A673 (cell line): ENCODE measurements around the gene IP6K2. TPM values are rescaled to one million over a fixed set of nuclear protein-coding genes. Genes with fewer than 3 reads are reported as not detected.
A peak's percentile ranks its signal among the peaks of the same experiment; 100 is the strongest.
"Not testable (repeated sequence)": the region's sequence is repeated elsewhere in the genome, so short reads cannot be mapped to it uniquely, and the experiment has no call there.

Source experiments
- BruUV-seq: library from RNA; stranded (reverse); fragments of 400-500 nt; replicated peaks from 2 replicates; lab custom pipeline; 2021; lab: Mats Ljungman, UMichigan
- CTCF ChIA-PET: fragments of 300-600 bp; sonication (Branson Sonifier 250); formaldehyde crosslinking; loops from one replicate; lab custom pipeline; 2022; ENCODE audit warnings: antibody characterized with exemption; lab: Charles Lee
- POLR2A ChIA-PET: fragments of 300-600 bp; sonication (Branson Sonifier 250); formaldehyde crosslinking; loops from one replicate; lab custom pipeline; 2022; ENCODE audit warnings: antibody characterized with exemption; ENCODE audit not compliant: low non-redundant PET; lab: Charles Lee
- DNase-seq: peaks from one replicate; pipeline ENCODE4 v3.0.0-alpha.2; 2015; ENCODE audit warnings: low spot score
- H3K27ac ChIP-seq: fragments of 200-600 bp; sonication (generic); 2 replicates; pipeline ENCODE4 v1.5.1; 2016; ENCODE audit warnings: mixed run types, low read depth, mild to moderate bottlenecking, mixed read lengths, antibody characterized with exemption, low read length; ENCODE audit not compliant: poor library complexity, severe bottlenecking
- H3K27me3 ChIP-seq: fragments of 200-600 bp; sonication (generic); replicated peaks from 2 replicates; pipeline ENCODE4 v1.6.1; 2017; ENCODE audit warnings: mixed run types, low read depth, mild to moderate bottlenecking, mixed read lengths, antibody characterized with exemption, low read length; ENCODE audit not compliant: insufficient read depth, poor library complexity
- H3K36me3 ChIP-seq: fragments of 200-600 bp; sonication (generic); 2 replicates; pipeline ENCODE4 v1.6.1; 2016; ENCODE audit warnings: mixed run types, mild to moderate bottlenecking, mixed read lengths, antibody characterized with exemption, low read length; ENCODE audit not compliant: insufficient read depth, poor library complexity, severe bottlenecking
- H3K4me1 ChIP-seq: fragments of 200-600 bp; sonication (generic); 2 replicates; pipeline ENCODE4 v1.6.1; 2017; ENCODE audit warnings: mixed run types, mild to moderate bottlenecking, mixed read lengths, antibody characterized with exemption, low read length; ENCODE audit not compliant: insufficient read depth, poor library complexity, severe bottlenecking
- H3K4me3 ChIP-seq: fragments of 200-600 bp; sonication (generic); 2 replicates; pipeline ENCODE4 v1.5.1; 2016; ENCODE audit warnings: low read depth, mixed run types, mild to moderate bottlenecking, mixed read lengths, low read length; ENCODE audit not compliant: poor library complexity, severe bottlenecking
- H3K9me3 ChIP-seq: fragments of 200-600 bp; sonication (generic); 2 replicates; pipeline ENCODE4 v1.6.1; 2016; ENCODE audit warnings: mixed run types, low read depth, mild to moderate bottlenecking, mixed read lengths, antibody characterized with exemption, low read length; ENCODE audit not compliant: poor library complexity, severe bottlenecking
- CTCF ChIP-seq: fragments of 300-800, 200-600 bp; sonication (generic); conservative IDR thresholded peaks from 2 replicates; pipeline ENCODE4 v1.5.1; 2017; ENCODE audit warnings: low read depth, mild to moderate bottlenecking, antibody characterized with exemption, low read length, moderate library complexity, mixed read lengths
- EZH2 ChIP-seq: fragments of 200-600 bp; sonication (generic); IDR thresholded peaks from 2 replicates; pipeline ENCODE4 v1.6.1; 2017; ENCODE audit warnings: borderline replicate concordance, low read depth, mild to moderate bottlenecking, mixed read lengths, antibody characterized with exemption, low read length; ENCODE audit not compliant: poor library complexity, severe bottlenecking
- intact Hi-C: fragments of 100-400 bp; cut with micrococcal nuclease; formaldehyde crosslinking; loops from one replicate; pipeline ENCODE4 v1.10.0; 2022; ENCODE audit not compliant: unreplicated experiment
- total RNA-seq: library from RNA; stranded (reverse); gene quantifications from 2 replicates; pipeline ENCODE4 v1.2.3, GENCODE V29; 2021

Gene IP6K2
- total RNA-seq, 1 experiment from 2014 or later = 62.5 TPM

- no TSS peak for BruUV-seq
- CTCF ChIA-PET = no interaction called here
- H3K9me3 ChIP-seq = no peaks in the 10 kb centered on the region
Observed at GRCh38 chr3:48743773-48744172, 26.8 kb upstream of the IP6K2 start.

GRCh38 chr3:48741226-48741625, 24.2 kb upstream of the IP6K2 start:
- BruUV-seq, intact Hi-C loops, H3K9me3 ChIP-seq, H3K4me1 ChIP-seq, H3K27me3 ChIP-seq, CTCF ChIA-PET, H3K36me3 ChIP-seq, H3K4me3 ChIP-seq, H3K27ac ChIP-seq, POLR2A ChIA-PET, DNase-seq: not testable (repeated sequence)

More at GRCh38 chr3:48743773-48744172, 26.8 kb upstream of the IP6K2 start:
- DNase-seq = no peak
- Histone ChIP-seq H3K36me3 (no peaks in the 10 kb centered on the region), H3K27ac (no peak overlapping the region), H3K4me1 (no peaks in the 10 kb centered on the region), H3K4me3 (no peak overlapping the region), H3K27me3 (no peaks in the 10 kb centered on the region)
- POLR2A ChIA-PET = no interaction called here
- TF ChIP-seq EZH2 = no peak
- TF ChIP-seq CTCF = no peak
- intact Hi-C loops = no loop called here

GRCh38 chr3:48739955-48740823, 23.2 kb upstream of the IP6K2 start:
- TF ChIP-seq EZH2 = no peak
- TF ChIP-seq CTCF = peak; percentile 61
- no peaks in the 10 kb centered on the region for H3K27me3 ChIP-seq
- BruUV-seq = no TSS peak
- no peak overlapping the region for H3K27ac ChIP-seq
- peak; percentile 63 for DNase-seq
- no peak overlapping the region for H3K4me3 ChIP-seq
- H3K9me3 ChIP-seq = no peaks in the 10 kb centered on the region
- no peaks in the 10 kb centered on the region for H3K36me3 ChIP-seq
- CTCF ChIA-PET = interaction anchor here (0.5 kb wide), 2 partner anchors 26 to 199 kb away, joined by 3 to 10 read pairs; no protein-coding TSS in a partner anchor
- intact Hi-C loops = no loop called here
- POLR2A ChIA-PET = no interaction called here
- H3K4me1 ChIP-seq = no peaks in the 10 kb centered on the region

GRCh38 chr3:48739617-48739954, 22.6 kb upstream of the IP6K2 start:
- no peak for DNase-seq
- intact Hi-C loops = no loop called here
- H3K4me3 ChIP-seq = no peak overlapping the region
- POLR2A ChIA-PET = no interaction called here
- CTCF ChIA-PET = interaction anchor here (0.5 kb wide), 1 partner anchor 199 kb away, joined by 10 read pairs; no protein-coding TSS in a partner anchor
- H3K27ac ChIP-seq = no peak overlapping the region
- H3K27me3 ChIP-seq = no peaks in the 10 kb centered on the region
- TF ChIP-seq CTCF (no peak), EZH2 (no peak)
- no TSS peak for BruUV-seq
- no peaks in the 10 kb centered on the region for H3K4me1 ChIP-seq
- no peaks in the 10 kb centered on the region for H3K9me3 ChIP-seq
- no peaks in the 10 kb centered on the region for H3K36me3 ChIP-seq
